GM13976 (cell line): ENCODE results near the gene ZDHHC14.

Source experiments
- DNase-seq: peaks from one replicate; pipeline ENCODE4 v3.0.0; 2012; ENCODE audit warnings: low spot score
- in situ Hi-C: fragments of 300-500 bp; cut with MboI; formaldehyde crosslinking; loops from one replicate; pipeline ENCODE4 v1.12.0; 2022; ENCODE audit warnings: low sequenced_read_pairs, mixed read lengths, inconsistent platforms; ENCODE audit not compliant: unreplicated experiment
- TF ChIP-seq, protein P1 (sequence below): IDR thresholded peaks from 2 replicates; pipeline ENCODE4 v1.5.1; 2012; ENCODE audit warnings: borderline replicate concordance, mild to moderate bottlenecking; ENCODE audit not compliant: insufficient read depth; ENCODE audit errors: extremely low read depth, missing control alignments, control extremely low read depth

Gene ZDHHC14

GRCh38 chr6:157490611-157491269 is 109.8 kb downstream of the ZDHHC14 start:
- in situ Hi-C loops = no loop called here
- DNase-seq = no peak
- TF ChIP-seq, protein P1, sequence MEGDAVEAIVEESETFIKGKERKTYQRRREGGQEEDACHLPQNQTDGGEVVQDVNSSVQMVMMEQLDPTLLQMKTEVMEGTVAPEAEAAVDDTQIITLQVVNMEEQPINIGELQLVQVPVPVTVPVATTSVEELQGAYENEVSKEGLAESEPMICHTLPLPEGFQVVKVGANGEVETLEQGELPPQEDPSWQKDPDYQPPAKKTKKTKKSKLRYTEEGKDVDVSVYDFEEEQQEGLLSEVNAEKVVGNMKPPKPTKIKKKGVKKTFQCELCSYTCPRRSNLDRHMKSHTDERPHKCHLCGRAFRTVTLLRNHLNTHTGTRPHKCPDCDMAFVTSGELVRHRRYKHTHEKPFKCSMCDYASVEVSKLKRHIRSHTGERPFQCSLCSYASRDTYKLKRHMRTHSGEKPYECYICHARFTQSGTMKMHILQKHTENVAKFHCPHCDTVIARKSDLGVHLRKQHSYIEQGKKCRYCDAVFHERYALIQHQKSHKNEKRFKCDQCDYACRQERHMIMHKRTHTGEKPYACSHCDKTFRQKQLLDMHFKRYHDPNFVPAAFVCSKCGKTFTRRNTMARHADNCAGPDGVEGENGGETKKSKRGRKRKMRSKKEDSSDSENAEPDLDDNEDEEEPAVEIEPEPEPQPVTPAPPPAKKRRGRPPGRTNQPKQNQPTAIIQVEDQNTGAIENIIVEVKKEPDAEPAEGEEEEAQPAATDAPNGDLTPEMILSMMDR = no peak

GRCh38 chr6:157491571-157492232 is 110.7 kb downstream of the ZDHHC14 start:
- TF ChIP-seq, protein P1 = no peak
- DNase-seq = no peak
- in situ Hi-C loops = no loop called here

- TF ChIP-seq, protein P1 = no peak
- in situ Hi-C loops = no loop called here
- DNase-seq = no peak
These were observed 111.3 kb downstream of the ZDHHC14 start for GRCh38 chr6:157492249-157492648.

GRCh38 chr6:157492741-157493140 is 111.8 kb downstream of the ZDHHC14 start:
- in situ Hi-C loops = no loop called here
- DNase-seq = no peak
- TF ChIP-seq, protein P1 = no peak

DNA sequence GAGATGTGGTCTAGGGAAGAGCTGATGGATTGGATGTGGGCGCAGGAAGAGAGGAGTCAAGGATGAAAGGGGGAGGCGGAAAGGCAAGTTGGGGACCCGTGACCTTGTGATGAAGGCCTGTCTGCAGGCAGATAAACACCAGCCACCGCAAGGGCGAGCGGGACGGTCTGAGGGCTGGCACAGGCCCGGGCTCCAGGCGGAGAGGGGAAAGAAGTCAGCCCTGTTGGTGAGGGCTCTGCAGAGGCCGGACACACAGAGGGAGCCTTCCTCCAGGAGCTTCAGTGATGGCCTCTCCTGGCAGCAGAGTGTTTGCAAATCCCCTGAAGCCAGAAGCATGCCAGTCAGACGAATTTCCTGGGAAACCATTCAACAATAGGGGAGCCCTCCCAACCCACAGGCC is 112.2 kb downstream of the ZDHHC14 start:
- in situ Hi-C loops = no loop called here
- TF ChIP-seq, protein P1 = no peak
- DNase-seq = no peak

DNA sequence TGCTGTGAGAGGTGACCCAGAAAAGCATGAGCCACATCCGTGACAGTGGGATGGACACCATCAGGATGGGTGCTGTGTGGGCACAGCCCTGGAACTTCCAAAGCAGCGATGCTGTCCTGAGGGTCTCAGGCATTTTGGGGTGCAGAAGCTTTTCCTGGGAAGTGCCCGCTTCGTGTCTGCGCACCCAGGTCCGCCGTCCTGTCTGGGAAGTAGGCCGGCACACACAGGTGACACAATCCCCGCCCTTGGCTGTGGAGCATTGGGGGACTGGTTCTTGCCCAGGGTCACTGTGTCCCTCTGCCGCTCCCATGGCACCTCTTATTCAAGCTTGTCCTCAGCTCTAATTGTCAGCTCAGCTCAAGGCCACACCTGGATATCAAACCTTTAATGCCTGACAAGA is 112.6 kb downstream of the ZDHHC14 start:
- no peak for DNase-seq
- TF ChIP-seq, protein P1 = no peak
- in situ Hi-C loops = no loop called here
